Activated CD4-positive, alpha-beta memory T cell treated with anti-CD3 and anti-CD28 coated beads for 36 hours (primary cell): Measurements from ENCODE around the gene MYL5. TPM values are rescaled to one million over a fixed set of nuclear protein-coding genes. Genes with fewer than 3 reads are reported as not detected.
A peak's percentile ranks its signal among the peaks of the same experiment; 100 is the strongest.

Source experiments
- CTCF ChIA-PET: fragments of 350-600 bp; sonication (Branson Sonifier 250); formaldehyde crosslinking; loops from one replicate; lab custom pipeline; 2021; ENCODE audit warnings: antibody characterized with exemption, inconsistent platforms; lab: Charles Lee
- POLR2A ChIA-PET: fragments of 350-600 bp; sonication (Branson Sonifier 250); formaldehyde crosslinking; loops from one replicate; lab custom pipeline; 2021; ENCODE audit warnings: antibody characterized with exemption; lab: Charles Lee
- DNase-seq: peaks from one replicate; pipeline ENCODE4 v3.0.0-alpha.2; 2020
- H3K27ac Mint-ChIP-seq: one replicate; pipeline ENCODE4 v1.8.0; 2021; ENCODE audit warnings: mixed read lengths
- H3K27me3 Mint-ChIP-seq: one replicate; pipeline ENCODE4 v1.8.0; 2021; ENCODE audit warnings: mixed read lengths
- H3K36me3 Mint-ChIP-seq: one replicate; pipeline ENCODE4 v1.8.0; 2021; ENCODE audit warnings: mixed read lengths
- H3K4me1 Mint-ChIP-seq: one replicate; pipeline ENCODE4 v1.8.0; 2021; ENCODE audit warnings: low read depth, mixed read lengths
- H3K4me3 Mint-ChIP-seq: one replicate; pipeline ENCODE4 v1.8.0; 2021; ENCODE audit warnings: mild to moderate bottlenecking, mixed read lengths
- H3K9me3 Mint-ChIP-seq: one replicate; pipeline ENCODE4 v1.8.0; 2021; ENCODE audit warnings: mixed read lengths
- intact Hi-C: fragments of 100-400 bp; cut with micrococcal nuclease; formaldehyde crosslinking; loops from one replicate; pipeline ENCODE4 v1.15.1; 2023
- total RNA-seq, 2 experiments: library from RNA; stranded (reverse); gene quantifications; one replicate each; pipeline ENCODE4 v1.2.3, GENCODE V29; 2021

Gene MYL5, protein sequence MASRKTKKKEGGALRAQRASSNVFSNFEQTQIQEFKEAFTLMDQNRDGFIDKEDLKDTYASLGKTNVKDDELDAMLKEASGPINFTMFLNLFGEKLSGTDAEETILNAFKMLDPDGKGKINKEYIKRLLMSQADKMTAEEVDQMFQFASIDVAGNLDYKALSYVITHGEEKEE
- total RNA-seq: 10 to 100 TPM; 12.4 to 13.0 TPM

DNA sequence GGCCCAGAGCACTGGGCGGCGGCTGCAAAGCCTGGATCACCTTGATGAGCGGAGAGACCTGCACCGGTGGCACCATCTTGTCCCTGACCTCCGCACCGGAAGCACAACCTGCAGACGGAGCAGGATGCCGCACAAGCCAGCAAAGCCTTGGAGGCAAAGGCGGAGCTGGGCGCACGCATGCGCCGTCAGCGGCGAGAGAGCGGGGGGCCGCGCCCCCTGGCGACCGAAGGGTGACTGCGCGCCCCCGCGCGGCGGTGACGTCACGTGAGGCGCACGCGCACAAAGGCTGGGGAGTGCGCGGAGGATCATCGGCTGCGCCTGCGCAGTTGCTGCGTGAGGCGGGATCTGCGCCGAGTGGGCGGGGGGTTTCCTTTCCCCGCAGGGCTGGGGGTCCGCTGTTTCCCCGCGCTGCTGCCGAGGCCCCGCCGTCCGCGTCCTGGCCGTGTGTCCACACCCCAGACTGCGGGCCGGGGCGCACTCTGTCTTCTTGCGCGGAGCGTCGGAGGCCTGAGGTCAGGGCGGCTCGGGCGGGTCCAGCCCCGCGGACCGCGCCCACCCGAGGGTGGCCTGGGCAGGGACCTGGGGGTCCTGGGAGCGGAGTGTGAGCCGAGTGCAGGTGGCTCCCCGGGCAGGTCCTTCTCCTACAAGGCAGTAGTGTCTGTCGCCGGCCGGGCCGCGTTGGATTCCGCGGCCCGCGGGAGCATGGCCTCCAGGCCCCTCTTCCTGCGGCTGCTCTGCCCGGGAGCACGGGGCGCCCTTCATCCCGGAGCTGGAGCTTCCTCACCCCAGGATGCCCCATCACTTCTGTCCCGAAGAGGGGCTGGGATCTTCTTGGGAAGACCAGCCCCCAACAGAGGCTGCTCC is at the start of gene MYL5, which contains the start of gene ATP5ME:
MYL5 (plus strand) TSS at position 371 of the 864 bp plus-strand sequence. CDS start 3,485 bp downstream, outside the sequence.
ATP5ME (minus strand) TSS at position 105 of the 864 bp plus-strand sequence; CDS start at position 76, 29 bp downstream.
- DNase-seq: peak; percentile 98
- H3K27ac Mint-ChIP-seq: peak within 1 kb of the TSS; percentile 82
- H3K4me1 Mint-ChIP-seq: peaks cover 10% of the 10 kb centered on the region
- H3K27me3 Mint-ChIP-seq: no peaks in the 10 kb centered on the region
- ChIA-PET POLR2A (interaction anchor here (0.5 to 2.0 kb wide), 4 partner anchors 10 to 256 kb away, joined by 3 to 16 read pairs (median 4); no protein-coding TSS in a partner anchor), CTCF (interaction anchor here (0.6 to 2.5 kb wide), 5 partner anchors 10 to 72 kb away, joined by 3 to 12 read pairs (median 6); no protein-coding TSS in a partner anchor)
- H3K9me3 Mint-ChIP-seq: no peaks in the 10 kb centered on the region
- intact Hi-C loops: loop anchor here (1.0 to 2.0 kb wide), 5 partner anchors 10 to 338 kb away; partner anchors contain the start of genes PCGF3, PIGG, ZNF141 and ZNF721
- H3K36me3 Mint-ChIP-seq: peaks cover 24% of the 10 kb centered on the region
- H3K4me3 Mint-ChIP-seq: peak within 1 kb of the TSS; percentile 81

DNA sequence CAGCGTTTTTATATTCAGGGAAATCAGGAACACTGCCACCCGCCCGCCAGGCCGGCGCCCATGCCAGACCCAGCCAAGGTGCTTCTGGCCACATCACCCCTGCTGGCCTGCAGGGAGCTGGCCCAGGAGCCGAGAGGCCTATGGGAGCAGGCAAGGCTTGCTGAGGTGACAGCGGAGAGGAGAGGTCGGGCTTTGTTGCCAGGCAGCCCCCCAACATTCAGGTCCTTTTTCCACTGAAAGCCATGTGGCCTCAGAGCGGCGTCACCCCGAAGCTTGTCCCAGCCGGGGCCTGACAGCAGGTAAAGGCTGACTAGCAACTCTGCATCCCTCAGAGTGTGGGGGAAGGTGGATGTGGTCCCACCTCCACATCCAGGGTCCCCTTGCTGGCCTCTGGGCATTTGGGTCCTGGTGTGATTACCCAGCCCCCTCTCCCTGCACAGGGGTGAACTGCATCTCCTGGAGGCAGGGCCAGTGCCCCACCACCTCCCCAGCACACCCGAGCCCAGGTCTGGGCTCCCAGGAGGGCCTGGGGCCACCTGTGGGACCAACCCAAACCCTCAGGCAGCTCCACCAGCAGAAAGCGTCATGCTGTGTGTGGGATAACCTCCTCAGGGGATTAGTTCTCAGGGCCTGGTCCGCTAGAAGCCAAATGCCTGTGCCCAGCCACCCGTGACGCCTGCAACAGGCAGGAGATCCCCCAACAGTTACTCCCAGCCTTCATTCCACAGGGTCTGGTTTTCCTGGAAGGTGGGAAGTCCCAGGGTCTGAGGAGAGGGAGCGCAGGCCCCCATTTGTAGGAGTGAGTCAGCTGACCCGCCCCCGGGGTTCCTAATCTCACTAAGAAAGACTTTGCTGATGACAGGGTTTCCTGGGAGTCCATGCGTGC is 49.4 kb upstream of the MYL5 start, which contains the start of gene PDE6B:
PDE6B (plus strand) TSS at position 869 of the 886 bp plus-strand sequence. CDS start 54 bp downstream, outside the sequence.
- H3K9me3 Mint-ChIP-seq: no peaks in the 10 kb centered on the region
- H3K27ac Mint-ChIP-seq: no peak within 1 kb of the TSS
- H3K36me3 Mint-ChIP-seq: no peaks in the 10 kb centered on the region
- intact Hi-C loops: no loop called here
- POLR2A ChIA-PET: no interaction called here
- CTCF ChIA-PET: no interaction called here
- peaks cover 4% of the 10 kb centered on the region for H3K27me3 Mint-ChIP-seq
- no peak for DNase-seq
- no peaks in the 10 kb centered on the region for H3K4me1 Mint-ChIP-seq
- no peak within 1 kb of the TSS for H3K4me3 Mint-ChIP-seq

DNA sequence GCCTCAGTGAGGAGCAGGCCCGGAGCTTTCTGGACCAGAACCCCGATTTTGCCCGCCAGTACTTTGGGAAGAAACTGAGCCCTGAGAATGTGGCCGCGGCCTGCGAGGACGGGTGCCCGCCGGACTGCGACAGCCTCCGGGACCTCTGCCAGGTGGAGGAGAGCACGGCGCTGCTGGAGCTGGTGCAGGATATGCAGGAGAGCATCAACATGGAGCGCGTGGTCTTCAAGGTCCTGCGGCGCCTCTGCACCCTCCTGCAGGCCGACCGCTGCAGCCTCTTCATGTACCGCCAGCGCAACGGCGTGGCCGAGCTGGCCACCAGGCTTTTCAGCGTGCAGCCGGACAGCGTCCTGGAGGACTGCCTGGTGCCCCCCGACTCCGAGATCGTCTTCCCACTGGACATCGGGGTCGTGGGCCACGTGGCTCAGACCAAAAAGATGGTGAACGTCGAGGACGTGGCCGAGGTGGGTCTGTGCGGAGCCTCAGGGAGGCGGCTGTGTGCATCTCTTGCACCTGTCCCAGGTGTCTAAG is 48.6 kb upstream of the MYL5 start:
- intact Hi-C loops: no loop called here
- Mint-ChIP-seq H3K27me3 (no peaks in the 10 kb centered on the region), H3K27ac (no peak overlapping the region), H3K4me1 (no peaks in the 10 kb centered on the region), H3K4me3 (no peak overlapping the region), H3K9me3 (no peaks in the 10 kb centered on the region), H3K36me3 (no peaks in the 10 kb centered on the region)
- CTCF ChIA-PET: no interaction called here
- no peak for DNase-seq
- POLR2A ChIA-PET: no interaction called here

DNA sequence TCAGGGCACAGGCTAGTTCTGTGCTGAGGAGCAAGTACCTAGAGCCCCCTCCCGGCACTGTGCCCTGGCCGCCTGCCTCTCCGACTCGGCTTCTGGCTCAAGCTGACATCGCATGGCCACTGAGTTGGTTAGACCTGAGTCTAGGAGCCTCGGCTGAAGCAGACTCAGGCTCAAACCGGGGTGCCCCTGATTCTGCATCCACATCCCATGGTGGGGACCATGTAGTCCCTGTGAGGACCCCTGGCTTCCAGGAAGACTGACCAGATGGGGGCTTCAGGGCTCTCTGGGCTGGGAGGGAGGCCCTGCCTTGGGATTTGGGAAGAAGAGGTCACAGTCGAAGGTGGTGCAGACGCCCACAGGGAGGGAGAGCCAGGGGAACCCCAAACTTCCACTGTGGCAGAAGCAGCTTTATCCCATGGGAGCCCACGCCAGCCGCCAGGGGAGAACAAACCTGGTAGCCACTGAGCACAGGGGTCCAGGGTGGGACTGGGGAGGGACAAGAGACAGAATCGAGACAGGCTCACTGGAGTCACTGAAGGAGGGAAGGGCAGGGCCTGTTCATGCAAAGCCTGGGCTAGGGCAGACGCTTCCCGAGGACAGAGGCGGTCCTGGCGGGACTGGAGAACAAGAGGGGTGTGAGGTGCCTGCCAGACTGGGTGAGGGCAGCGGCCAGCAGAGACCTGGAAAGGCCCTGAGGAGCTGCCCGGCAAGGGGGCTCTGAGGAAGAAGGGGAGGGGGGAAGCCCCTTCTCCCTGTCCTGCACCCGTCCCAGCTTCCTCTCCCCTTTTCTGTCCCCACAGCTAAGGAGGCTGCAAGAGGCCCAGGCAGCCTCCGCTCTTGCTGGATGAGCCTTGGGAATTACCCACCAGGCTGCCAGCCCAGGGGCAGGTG is 47.9 kb upstream of the MYL5 start:
- DNase-seq: no peak
- no peak overlapping the region for H3K4me3 Mint-ChIP-seq
- no peaks in the 10 kb centered on the region for H3K4me1 Mint-ChIP-seq
- CTCF ChIA-PET: no interaction called here
- no peaks in the 10 kb centered on the region for H3K36me3 Mint-ChIP-seq
- intact Hi-C loops: no loop called here
- no peak overlapping the region for H3K27ac Mint-ChIP-seq
- H3K27me3 Mint-ChIP-seq: no peaks in the 10 kb centered on the region
- H3K9me3 Mint-ChIP-seq: peaks cover 2% of the 10 kb centered on the region
- POLR2A ChIA-PET: no interaction called here

DNA sequence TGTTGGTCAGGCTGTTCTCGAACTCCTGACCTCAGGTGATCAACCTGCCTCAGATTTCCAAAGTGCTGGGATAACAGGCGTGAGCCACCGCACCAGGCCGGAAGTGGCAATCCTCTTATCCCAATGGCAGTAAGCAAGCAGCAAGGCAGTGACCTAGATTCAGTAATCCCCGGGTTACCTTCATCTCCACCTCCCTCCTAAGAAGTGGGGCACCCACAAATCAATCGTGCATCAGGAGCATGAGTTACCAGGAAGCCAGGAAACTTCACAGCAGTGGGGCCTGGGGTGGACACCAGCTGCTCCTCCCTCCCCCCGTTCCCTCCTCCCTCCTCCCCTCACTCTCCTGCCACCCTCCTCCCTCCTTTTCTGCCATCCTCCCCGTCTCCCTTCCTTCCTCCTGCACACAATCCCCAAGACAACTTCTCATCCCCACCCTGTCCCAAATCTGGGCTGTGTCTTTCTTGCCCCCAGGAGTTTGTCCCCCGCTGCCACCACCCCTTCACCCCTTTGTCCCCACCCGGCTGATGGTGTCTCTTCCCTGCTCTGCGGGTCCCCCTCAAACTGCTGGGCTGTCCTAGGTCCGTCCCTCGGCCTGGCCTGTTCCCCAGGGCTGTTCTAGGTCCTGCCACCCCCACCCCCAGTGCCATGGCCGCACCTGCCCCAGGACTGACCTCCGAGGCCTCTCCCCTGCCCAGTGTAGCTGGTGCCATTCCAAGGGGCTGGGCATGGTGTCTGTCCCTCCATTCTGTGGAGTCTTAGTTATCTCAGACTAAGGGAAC is 46.8 kb upstream of the MYL5 start:
- Mint-ChIP-seq H3K36me3 (no peaks in the 10 kb centered on the region), H3K27me3 (no peaks in the 10 kb centered on the region), H3K4me1 (no peaks in the 10 kb centered on the region), H3K4me3 (no peak overlapping the region), H3K27ac (no peak overlapping the region), H3K9me3 (peaks cover 9% of the 10 kb centered on the region)
- ChIA-PET POLR2A (no interaction called here), CTCF (no interaction called here)
- DNase-seq: no peak
- intact Hi-C loops: no loop called here

DNA sequence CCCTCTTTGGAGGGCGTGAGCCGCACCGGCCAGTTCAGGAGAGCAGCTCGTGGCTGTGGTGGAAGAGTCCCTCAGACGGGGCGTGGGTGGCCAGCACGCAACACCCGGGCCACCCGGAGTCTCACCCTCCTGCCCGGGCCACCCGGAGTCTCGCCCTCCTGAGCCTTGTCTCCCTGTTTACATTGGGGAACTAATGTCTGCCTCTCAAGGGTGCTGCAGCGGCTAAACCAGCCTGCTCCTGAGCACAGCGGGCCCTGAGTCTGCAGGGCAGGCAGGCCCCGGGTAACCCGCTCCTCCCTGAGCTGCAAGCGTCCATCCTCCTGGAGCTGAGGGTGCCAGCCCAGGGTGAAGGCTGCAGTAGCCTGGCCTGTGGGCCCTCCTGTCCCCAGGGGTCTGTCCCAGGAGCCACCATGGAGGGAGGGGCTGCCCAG is 46.0 kb upstream of the MYL5 start:
- Mint-ChIP-seq H3K9me3 (peaks cover 13% of the 10 kb centered on the region), H3K4me3 (no peak overlapping the region), H3K36me3 (no peaks in the 10 kb centered on the region), H3K4me1 (no peaks in the 10 kb centered on the region), H3K27me3 (no peaks in the 10 kb centered on the region), H3K27ac (no peak overlapping the region)
- intact Hi-C loops: no loop called here
- POLR2A ChIA-PET: no interaction called here
- CTCF ChIA-PET: no interaction called here
- no peak for DNase-seq

DNA sequence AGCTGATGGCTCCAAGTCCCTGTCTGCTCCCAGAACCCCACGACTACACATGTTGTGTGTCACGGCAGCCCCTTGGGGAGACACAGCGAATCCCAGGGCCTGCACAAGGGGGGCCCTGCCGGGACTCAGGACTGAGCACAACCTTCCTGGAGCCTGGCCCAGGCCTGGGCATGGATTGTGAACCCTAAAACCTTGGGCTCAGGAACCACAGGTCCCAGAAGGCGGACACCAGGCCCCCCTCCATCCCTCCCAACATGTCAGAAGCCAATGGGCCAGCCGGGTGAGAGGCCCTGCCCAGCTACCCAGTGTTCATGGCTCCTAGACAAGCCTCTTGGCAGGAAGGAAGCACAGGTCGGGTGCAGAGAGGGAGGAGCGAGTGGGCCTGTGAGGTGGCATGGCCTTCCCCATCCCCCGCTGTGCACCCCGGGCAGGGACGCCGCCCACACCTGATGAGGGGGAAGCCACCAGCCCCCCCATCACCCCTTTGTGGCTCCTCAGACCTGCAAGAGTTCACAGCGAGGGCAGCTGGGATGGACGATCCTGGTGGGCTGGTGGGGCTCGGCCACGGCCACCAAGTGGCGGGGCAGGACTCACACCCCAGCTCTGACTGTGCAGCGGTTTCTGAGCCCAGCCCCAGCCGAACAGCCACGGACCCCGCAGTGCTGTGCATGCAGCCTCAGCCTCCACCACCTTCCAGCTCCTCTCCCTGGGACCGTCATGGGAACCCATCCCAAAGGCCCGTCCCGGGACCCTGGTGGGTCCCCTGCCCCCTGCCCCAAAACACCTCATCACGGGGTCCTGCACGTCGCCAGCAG is 45.3 kb upstream of the MYL5 start:
- ChIA-PET POLR2A (no interaction called here), CTCF (no interaction called here)
- intact Hi-C loops: no loop called here
- Mint-ChIP-seq H3K36me3 (no peaks in the 10 kb centered on the region), H3K4me3 (no peak overlapping the region), H3K27ac (no peak overlapping the region), H3K9me3 (peaks cover 13% of the 10 kb centered on the region), H3K27me3 (no peaks in the 10 kb centered on the region), H3K4me1 (no peaks in the 10 kb centered on the region)
- no peak for DNase-seq

DNA sequence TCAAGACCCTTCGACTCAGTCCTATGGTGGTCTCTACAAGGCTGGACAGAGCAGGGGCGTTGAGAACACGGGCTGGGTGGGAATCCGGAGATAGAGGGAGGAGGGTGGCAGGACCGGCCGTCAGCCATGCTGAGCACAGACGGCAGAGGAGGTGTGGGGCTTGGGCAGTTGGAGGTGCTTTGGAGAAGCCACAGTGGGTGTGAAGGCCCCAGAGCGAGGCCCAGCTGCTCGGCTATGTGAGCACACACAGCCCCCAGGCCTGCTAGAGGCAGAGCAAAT is 44.8 kb upstream of the MYL5 start:
- ChIA-PET POLR2A (no interaction called here), CTCF (no interaction called here)
- Mint-ChIP-seq H3K27me3 (no peaks in the 10 kb centered on the region), H3K36me3 (no peaks in the 10 kb centered on the region), H3K4me3 (no peak overlapping the region), H3K27ac (no peak overlapping the region), H3K9me3 (peaks cover 13% of the 10 kb centered on the region), H3K4me1 (no peaks in the 10 kb centered on the region)
- intact Hi-C loops: no loop called here
- DNase-seq: no peak

DNA sequence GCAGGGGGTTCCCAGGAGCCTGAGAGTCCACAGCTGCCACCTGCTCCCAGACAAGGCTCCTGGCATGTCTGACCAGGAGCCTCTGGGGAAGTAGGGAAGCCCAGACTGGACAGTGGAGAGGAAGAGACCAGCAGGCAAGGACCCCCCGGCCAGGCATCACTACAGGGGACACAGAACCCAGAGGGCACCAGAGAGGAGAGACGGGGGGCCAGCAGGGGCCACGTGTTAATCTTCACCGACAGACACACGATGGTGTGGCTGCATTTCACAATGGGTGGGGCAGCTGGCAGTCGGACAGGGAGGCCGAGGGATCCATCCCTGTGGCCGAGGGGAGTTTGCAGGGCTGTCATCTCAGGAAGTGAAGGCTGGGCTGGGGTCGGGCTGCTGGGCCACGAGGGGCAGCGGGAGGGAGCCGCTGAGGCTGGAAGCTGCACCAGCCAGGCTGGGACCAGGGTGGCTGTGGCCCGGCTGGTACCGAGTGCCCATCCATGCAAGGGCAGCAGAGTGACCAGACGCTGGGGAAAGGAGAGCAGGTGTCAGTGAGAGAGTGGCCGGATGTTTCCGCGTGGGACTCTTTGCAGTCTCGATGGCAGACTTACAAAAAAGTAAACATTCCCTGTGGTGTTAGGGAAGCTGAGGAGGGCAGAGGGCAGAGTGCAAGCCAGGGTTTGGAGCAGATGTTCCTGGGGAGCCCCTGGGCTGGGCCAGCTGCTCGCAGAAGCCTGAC is 44.3 kb upstream of the MYL5 start:
- no peaks in the 10 kb centered on the region for H3K27me3 Mint-ChIP-seq
- H3K4me1 Mint-ChIP-seq: no peaks in the 10 kb centered on the region
- POLR2A ChIA-PET: no interaction called here
- H3K27ac Mint-ChIP-seq: no peak overlapping the region
- intact Hi-C loops: no loop called here
- no peak overlapping the region for H3K4me3 Mint-ChIP-seq
- H3K36me3 Mint-ChIP-seq: no peaks in the 10 kb centered on the region
- CTCF ChIA-PET: interaction anchor here (0.7 kb wide), 1 partner anchor 385 kb away, joined by 4 read pairs; no protein-coding TSS in a partner anchor
- no peak for DNase-seq
- H3K9me3 Mint-ChIP-seq: peaks cover 13% of the 10 kb centered on the region
